ENCODE measurements around the gene SPATA32.
A peak's percentile ranks its signal among the peaks of the same experiment; 100 is the strongest.

SPATA32 gene

GRCh38 chr17:45246861-45247428, 14.9 kb downstream of the SPATA32 start:
- no peak for DNase-seq (ENCODE audit: low read depth in 2 of 2)

- DNase-seq (ENCODE audit: low read depth in 2 of 2) = no peak
These were observed 15.6 kb downstream of the SPATA32 start for GRCh38 chr17:45246338-45246737.

- DNase-seq (ENCODE audit: low read depth in 2 of 2) = no peak
These were observed 16.9 kb downstream of the SPATA32 start for GRCh38 chr17:45244725-45245656.

GRCh38 chr17:45243750-45244149, 18.1 kb downstream of the SPATA32 start:
- DNase-seq (ENCODE audit: low read depth in 2 of 2) = no peak

- DNase-seq (ENCODE audit: low read depth in 2 of 2) = no peak
These were observed 19.9 kb downstream of the SPATA32 start for GRCh38 chr17:45242029-45242414.

GRCh38 chr17:45241328-45242028, 20.4 kb downstream of the SPATA32 start:
- no peak for DNase-seq (ENCODE audit: low read depth in 2 of 2)

- no peak for DNase-seq (ENCODE audit: low read depth in 2 of 2)
These were observed 21.0 kb downstream of the SPATA32 start for GRCh38 chr17:45240905-45241327.

GRCh38 chr17:45238155-45238774, 23.6 kb downstream of the SPATA32 start:
- DNase-seq (ENCODE audit: low read depth in 2 of 2) = no peak

- no peak for DNase-seq (ENCODE audit: low read depth in 2 of 2)
These were observed 24.2 kb downstream of the SPATA32 start for GRCh38 chr17:45237686-45238085.

- no peak for DNase-seq (ENCODE audit: low read depth in 2 of 2)
These were observed 25.6 kb downstream of the SPATA32 start for GRCh38 chr17:45236282-45236606.

- DNase-seq (ENCODE audit: low read depth in 2 of 2) = peak in 1 of 2 donors; percentile 75
These were observed 26.2 kb downstream of the SPATA32 start for GRCh38 chr17:45235416-45236281.

- DNase-seq (ENCODE audit: low read depth in 2 of 2) = no peak
These were observed 27.1 kb downstream of the SPATA32 start for GRCh38 chr17:45234641-45235415.

- no peak for DNase-seq (ENCODE audit: low read depth in 2 of 2)
These were observed 28.4 kb downstream of the SPATA32 start for GRCh38 chr17:45233423-45233924.

- DNase-seq (ENCODE audit: low read depth in 2 of 2) = no peak
These were observed 29.1 kb downstream of the SPATA32 start for GRCh38 chr17:45232514-45233422.

- DNase-seq (ENCODE audit: low read depth in 2 of 2) = no peak
These were observed 30.3 kb downstream of the SPATA32 start for GRCh38 chr17:45231481-45232116.

GRCh38 chr17:45230787-45231480, 31.0 kb downstream of the SPATA32 start:
- no peak for DNase-seq (ENCODE audit: low read depth in 2 of 2)

- DNase-seq (ENCODE audit: low read depth in 2 of 2) = no peak
These were observed 31.5 kb downstream of the SPATA32 start for GRCh38 chr17:45230410-45230786.

Data from stimulated activated CD8-positive, alpha-beta memory T cell treated with anti-CD3 and anti-CD28 coated beads, Interleukin-2, amount 100 ng/mL, for 48 hours (primary cell).